ENCODE results near the gene MAP1LC3B. TPM values are rescaled to one million over a fixed set of nuclear protein-coding genes. Genes with fewer than 3 reads are reported as not detected.

The MAP1LC3B gene
- total RNA-seq, 1 donor from 2014 or later, result 118 TPM

DNA sequence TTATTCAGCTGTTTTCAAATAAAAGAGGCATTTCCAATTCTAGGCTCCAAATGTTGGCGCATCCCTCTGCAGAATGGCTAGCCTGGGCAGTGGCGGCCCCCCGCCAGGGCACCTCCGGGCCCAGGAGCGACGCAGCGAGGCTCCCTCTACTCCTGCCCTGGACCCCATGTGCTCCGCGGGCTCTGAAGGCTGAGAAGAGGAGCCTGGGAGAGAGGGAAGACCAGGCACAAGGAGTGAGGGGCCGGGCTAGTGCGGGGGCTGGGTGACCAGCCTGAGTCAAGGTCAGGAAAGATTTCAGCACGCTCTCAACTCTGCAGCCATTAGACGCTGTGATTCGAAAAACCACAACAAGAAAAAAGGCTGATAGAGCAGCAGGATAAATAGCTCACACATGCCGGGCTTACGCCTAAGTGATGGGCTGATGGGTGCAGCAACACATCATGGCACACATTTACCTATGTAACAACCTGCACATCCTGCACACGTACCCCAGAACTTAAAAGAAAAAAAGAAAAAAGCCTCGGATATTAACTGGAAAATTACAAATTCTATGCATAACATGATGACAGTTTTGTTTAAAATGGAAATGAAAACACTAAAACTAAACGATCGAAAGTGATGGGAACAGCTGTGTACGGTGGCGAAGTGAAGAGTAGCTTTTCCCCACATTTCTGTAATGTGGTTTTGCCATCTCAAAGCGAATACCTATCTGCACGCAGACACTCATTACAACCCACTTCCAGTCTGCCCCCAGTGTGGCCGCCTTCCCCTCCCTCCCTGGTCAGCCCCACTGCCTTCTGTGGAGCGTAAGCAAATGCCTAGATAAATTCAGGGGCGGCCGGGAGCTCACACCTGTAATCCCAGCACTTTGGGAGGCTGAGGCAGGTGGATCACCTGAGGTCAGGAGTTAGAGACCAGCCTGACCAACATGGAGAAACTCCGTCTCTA is 44.4 kb downstream of the MAP1LC3B start:
- DNase-seq (peak; percentile 33), ATAC-seq (ENCODE audit: poor library complexity) (peak; percentile 41)
- intact Hi-C loops (cut with DNase I), result no loop called here

DNA sequence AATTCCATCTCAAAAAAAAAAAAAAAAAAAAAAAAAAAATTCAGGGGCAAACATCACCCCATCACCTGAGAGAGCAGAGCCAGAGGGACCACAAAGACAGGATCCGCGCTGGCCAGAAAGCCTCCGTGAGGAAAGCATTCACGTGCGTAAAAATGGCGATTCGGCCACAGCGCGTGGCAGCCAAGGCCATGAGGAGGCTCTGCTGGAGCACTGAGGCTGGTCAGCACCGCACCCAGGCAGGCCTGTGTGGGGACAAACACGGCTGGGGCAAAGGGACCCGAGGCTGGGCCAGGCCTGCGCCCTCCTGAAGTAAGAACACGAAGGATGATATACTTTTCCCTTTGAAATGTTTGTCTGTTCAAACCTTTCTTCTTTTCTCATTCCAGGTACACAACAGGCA is 45.2 kb downstream of the MAP1LC3B start:
- ATAC-seq (ENCODE audit: poor library complexity) (no peak), DNase-seq (peak; percentile 27)
- intact Hi-C loops (cut with DNase I), result no loop called here

DNA sequence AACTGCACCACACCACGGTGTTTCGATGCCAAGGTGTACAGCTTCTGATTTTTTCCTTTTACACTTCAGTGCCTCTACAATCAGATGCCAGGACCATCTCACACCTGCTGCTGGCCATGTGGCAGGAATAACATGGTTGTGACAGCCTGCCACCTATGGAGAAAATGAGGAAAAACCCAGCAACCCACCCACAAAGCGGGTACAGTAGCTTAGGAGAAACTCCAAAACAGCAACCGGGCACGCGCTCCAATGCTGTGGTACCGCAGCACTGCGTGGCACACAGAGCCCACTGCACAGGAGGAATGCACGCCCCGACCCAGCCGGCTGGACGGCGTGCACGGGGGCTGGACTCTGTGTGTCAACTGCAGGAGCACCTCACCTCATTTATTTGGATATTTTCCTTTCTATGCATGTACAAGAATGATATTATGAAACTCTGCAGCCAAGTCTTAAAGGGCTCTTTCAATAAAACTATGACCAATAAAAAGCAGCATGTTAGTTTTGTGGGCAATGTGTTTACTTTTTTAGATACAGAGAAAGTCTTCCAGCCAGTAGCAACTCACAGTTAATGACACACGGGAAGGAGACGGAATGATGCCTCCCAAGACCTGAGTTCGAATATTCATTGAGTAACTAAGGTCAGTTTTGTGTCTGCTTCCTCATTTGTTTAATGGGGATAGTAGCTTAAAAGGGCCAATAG is 45.9 kb downstream of the MAP1LC3B start:
- ATAC-seq (ENCODE audit: poor library complexity) (no peak), DNase-seq (peak; percentile 22)
- intact Hi-C loops (cut with DNase I), result no loop called here

DNA sequence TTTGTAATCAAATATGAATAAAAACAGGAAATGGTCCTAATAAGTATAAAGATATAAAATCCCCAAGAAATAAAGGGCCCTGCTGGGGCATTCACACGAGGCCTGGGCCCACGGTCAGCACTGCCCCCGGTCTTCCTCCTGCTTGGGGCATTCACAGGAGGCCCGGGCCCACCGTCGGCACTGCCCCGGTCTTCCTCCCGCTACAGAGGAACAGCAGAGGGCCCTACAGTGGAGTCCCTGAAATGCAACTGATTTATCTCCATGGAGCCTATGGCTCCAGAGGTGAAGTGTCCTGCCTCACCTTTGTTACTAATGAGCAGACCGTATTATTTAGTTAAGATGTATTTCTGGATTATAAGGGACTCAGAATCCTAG is 46.5 kb downstream of the MAP1LC3B start:
- DNase-seq (peak; percentile 19), ATAC-seq (ENCODE audit: poor library complexity) (no peak)
- intact Hi-C loops (cut with DNase I), result no loop called here

DNA sequence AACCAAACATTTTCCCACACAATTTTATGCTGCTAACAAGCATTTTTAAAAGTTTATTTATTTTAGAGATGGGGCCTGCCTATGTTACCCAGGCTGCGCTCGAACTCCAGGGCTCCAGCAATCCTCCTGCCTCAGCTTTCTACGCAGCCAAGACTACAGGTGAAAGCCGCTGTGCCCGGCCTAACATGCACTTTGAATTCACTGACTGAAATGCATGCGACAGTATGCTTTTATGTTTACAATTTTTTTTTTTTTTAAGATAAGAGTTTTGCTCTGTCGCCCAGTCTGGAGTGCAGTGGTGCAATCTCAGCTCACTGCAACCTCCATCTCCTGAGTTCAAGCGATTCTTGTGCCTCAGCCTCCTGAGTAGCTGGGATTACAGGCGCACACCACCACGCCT is 47.8 kb downstream of the MAP1LC3B start:
- no peak for ATAC-seq (ENCODE audit: poor library complexity)
- intact Hi-C loops (cut with DNase I), result no loop called here
- DNase-seq, result no peak

DNA sequence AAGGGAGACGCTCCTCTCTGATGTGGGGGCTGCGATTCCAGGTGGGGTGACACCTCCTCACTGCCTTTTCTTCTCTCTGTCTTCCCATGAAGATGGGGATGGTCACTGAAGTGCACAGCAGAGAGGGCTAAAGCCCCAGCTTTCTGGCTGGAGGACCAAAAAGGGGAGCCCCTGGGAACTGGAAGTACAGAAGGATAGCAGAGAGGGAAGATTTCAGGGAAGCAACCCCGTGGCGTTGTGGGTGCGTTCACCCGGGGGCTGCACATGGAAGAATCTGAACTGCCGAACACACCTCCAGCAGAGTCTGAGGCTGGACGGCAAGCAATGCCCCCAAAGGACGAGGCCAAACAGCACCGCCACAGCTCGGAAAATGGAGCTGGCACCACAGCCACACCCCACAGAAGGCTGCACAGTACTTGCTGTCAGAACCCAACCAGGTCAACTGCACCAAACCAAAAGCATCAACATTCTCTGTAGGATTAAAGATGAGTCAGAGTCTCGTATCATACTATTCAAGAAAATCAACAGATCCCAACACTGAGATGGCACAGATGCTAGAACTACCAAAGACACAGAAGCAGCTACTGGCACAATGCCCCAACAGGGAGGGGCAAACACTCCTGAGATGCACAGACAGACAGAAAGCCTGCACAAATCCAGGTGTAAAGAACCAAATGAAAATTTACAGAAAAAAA is 49.9 kb downstream of the MAP1LC3B start:
- ATAC-seq (ENCODE audit: poor library complexity) (no peak), DNase-seq (peak; percentile 23)
- intact Hi-C loops (cut with DNase I), result no loop called here

DNA sequence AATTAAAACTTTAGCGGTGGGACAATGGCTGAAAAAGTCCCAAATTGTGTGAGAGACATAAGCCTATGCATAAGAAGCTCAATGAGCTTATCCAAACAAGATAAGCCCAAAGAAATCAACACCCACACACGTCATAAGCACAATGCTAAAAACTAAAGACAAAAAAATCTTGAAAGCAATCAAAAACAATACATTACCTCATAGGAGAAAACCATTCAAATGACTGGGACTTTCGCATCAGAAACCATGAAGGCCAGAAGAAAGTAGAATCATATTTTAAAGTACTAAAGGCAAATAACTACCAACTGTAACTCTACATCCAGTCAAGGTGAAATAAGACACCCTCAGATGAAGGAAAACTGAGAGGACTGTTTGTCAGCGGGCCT is 50.4 kb downstream of the MAP1LC3B start:
- DNase-seq, result no peak
- no peak for ATAC-seq (ENCODE audit: poor library complexity)
- intact Hi-C loops (cut with DNase I), result no loop called here

DNA sequence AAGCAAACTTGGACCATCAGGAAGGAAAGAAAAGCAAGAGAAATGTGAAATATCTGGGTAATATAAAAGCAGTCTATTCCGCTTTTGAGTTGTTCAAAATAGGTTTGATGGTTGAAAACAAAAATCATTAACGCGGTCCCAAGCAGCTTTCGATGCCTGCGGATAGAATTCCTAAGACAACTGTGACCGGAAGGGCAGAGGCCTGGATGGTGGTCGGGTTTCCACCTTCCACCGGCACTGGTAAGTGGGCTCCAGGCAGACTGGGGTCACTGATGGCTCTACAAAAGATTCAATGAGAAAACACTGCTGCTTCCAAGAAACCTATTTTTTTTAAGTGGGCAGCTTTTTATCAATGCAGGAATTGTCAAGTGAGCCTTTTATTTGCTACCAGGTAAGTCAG is 50.9 kb downstream of the MAP1LC3B start:
- intact Hi-C loops (cut with DNase I), result no loop called here
- ATAC-seq (ENCODE audit: poor library complexity) (no peak), DNase-seq (no peak)

DNA sequence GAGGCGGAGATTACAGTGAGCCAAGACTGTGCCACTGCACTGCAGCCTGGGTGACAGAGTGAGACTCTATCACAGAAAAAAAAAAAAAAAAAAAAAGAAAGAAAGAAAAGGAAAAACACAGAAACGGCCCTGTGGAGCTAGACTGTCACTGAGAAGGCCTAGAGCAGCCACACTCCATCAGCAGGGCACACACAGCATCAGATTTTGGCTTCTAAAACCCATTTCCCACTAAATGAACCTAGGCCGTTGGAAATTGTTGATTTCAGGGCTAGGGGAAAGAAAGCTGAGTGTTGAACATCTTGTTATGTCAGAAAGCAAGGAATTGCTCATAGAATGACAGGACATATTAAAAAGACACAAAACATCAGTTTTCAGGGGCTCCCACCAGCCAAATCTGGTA is 51.8 kb downstream of the MAP1LC3B start:
- ATAC-seq (ENCODE audit: poor library complexity), result no peak
- intact Hi-C loops (cut with DNase I), result no loop called here

DNA sequence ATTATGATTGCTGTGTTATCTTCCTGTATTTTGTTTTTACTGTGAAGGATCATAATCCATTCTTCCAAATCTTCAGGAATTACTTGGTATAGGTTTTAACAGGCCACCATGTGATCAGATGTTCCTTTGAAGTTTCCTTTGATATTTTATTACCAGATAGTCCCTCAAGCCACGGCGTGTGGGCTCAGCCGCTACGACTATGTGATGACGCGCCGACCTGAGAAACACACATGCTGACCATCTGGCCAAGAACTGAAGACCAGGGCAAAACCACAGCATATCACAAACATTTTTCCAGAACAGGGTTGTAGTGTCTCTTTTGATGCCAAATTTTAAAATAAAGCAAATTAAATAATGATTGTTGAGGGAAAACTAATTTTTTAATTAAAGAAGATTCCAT is 53.4 kb downstream of the MAP1LC3B start:
- DNase-seq (no peak), ATAC-seq (ENCODE audit: poor library complexity) (no peak)
- intact Hi-C loops (cut with DNase I), result no loop called here

More for the DNA sequence above, 51.8 kb downstream of the MAP1LC3B start:
- no peak for DNase-seq

DNA sequence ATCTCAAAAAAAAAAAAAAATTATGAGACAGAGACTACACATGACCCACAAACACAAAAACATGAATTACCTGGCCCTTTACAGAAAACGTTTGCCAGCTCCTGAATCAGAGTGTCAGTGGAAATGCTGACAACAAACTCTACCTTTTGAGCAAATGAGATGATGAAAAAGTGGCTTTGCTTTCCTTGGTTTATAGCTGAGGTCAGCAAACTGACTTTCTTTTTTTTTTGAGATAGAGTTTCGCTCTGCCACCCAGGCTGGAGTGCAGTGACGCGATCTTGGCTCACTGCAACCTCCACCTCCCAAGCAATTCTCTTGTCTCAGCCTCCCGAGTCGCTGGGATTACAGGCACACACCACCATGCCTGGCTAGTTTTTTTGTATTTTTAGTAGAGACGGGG is 54.3 kb downstream of the MAP1LC3B start:
- no peak for DNase-seq
- intact Hi-C loops (cut with DNase I), result no loop called here
- no peak for ATAC-seq (ENCODE audit: poor library complexity)

DNA sequence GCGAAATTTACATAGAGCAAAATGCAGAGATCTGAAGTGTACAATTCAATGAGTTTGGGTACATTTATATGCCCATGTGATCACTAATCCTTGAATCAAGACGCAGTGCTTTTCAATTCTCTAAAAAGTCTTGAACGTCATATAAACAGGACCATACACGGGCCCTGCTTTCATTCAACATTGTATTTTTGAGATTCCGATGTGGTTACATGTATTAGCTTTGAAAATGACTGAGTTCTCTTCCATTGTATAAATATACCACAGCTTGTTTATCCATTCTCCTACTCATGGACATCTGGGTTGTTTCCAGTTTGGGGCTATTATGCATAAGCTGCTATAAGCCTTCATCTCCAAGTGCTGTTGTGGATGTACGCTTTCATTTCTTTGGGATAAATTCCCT is 55.2 kb downstream of the MAP1LC3B start:
- DNase-seq (no peak), ATAC-seq (ENCODE audit: poor library complexity) (no peak)
- intact Hi-C loops (cut with DNase I), result no loop called here

DNA sequence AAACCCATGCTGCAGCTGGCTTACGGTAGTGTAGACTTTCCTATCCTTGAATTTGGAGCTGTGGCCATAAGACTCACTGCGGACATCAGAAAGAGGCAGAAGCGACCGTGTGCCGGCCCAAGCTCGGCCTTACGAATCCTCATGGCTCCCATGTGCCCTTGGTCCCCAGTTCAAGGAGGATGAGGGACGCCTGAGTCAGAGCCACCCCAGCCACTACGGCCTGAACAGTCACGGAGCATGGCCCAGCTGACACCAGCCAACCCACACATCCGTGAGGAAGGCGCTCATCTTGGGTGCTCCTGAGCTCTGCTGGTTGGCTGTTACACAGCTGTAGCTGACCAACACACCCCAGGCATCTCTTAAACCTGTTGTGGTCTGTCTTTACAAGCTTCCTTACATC is 56.7 kb downstream of the MAP1LC3B start:
- intact Hi-C loops (cut with DNase I), result no loop called here
- ATAC-seq (ENCODE audit: poor library complexity) (no peak), DNase-seq (no peak)

DNA sequence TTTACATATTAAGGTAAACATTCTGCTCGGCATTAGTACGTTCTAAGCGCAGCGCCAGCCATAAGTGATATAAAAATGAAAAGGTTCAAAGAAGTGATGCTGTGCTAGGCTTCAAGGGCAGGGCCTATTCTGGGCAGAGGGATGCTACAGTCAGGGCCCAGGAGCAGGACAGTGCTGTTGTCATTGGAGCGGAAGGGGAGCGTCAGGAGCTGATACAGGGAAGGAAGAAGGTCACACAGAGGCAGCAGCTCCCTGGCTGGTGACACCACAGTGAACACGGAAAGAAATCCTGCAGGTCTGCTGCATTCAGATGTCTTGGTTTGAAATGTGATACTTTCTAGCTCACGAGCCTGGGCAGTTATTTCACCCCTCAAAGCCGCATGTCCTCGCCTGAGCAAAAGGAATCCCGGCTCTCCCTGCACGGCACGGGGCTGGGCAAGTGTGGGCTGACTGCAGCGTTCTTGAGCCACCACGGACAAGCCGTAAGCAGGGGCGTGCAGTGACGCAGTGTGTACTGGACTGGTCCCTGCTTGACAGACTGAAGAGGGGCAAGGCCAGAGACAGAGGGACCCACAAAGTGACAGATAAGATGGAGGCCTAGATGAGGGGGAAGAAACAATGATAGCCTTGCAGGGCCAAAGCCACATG is 59.6 kb downstream of the MAP1LC3B start:
- ATAC-seq (ENCODE audit: poor library complexity), result no peak
- intact Hi-C loops (cut with DNase I), result no loop called here
- DNase-seq, result no peak

DNA sequence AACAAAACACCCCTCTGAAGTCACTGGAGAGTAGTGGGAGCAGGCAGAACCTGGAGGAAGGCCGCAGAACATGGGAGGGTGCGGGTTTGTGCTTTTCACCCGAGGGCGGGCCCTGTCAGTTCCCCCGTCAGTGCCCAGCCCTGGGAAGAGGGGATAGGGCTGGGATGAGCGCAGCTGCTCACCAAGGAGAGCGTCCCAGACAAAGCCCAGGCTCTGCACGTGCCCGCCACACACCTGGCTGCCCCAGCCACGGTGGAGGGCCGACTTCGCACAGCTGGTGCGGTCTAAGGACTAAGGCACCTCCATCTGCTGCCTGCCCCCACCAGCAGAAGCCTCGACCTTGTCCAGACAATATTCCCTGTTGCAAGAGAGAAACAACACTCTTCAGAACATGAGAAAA is 61.2 kb downstream of the MAP1LC3B start:
- DNase-seq (no peak), ATAC-seq (ENCODE audit: poor library complexity) (no peak)
- intact Hi-C loops (cut with DNase I), result no loop called here
